Measurements from ENCODE around the gene CERKL.

CERKL gene

DNA sequence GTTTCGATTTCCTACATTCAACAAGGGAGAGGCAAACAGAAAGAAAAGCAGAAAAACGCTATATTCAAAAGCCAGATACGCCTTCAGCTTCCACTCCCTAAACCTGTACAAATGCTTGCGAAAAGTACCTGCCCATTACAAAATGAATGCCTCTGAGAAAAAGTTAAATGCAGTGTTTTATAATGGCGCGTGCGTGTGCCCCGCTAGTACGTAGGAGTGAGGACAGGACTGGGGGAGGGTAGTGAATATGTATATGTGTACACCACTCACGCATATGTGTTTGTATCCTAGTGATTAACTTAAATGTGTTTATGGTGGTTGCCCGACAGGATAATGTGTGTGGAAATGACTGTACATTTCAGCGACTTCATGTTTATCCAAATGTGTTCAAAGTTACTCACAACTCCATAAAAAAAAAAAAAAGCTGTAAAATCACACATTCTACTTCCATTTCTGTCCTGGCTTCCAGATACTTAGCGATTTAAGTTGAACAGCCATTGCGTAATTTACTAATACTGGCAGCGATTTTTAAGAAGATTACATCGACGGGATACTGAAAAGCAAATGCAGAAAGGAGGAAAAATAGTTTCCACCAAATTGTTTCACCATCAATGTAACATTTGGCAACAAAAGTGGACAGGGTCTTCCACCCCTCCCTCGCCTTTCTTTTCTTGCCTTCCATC, 22.1 kb upstream of the CERKL start:
- no peak for DNase-seq (ENCODE audit: low read depth, low spot score)

DNA sequence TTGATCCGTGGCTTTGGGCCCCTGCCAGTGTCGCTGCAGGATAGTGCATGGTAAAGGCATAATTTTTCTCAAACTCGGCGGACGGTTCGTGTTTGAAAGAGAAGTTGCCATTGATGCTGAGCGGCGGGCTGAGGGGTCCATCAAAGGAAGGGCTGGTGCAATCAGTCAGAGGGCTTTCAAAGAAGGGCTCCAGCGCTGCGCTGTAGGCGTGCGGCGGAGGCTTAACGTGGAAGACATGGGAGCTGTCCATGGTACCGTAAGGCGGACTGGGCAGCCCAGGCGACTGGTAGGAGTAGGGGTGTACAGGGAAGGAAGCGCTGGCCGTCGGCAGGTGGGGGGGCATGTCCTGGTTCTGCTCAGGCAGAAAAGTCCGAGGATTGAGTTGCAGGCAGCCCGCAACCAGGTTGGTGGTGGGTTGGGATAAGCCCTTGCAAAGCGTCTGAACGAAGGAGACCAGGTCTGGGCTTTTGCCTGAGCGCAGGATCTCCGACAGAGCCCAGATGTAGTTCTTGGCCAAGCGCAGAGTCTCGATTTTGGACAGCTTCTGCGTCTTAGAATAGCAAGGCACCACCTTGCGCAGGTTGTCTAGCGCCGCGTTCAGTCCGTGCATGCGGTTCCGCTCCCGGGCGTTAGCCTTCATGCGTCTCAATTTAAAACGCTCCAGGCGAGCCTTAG, 21.1 kb upstream of the CERKL start:
- peak; percentile 5 for DNase-seq (ENCODE audit: low read depth, low spot score)
- no peak overlapping the region for H3K27ac ChIP-seq

More for the DNA sequence above, 22.1 kb upstream of the CERKL start:
- no peak overlapping the region for H3K27ac ChIP-seq

DNA sequence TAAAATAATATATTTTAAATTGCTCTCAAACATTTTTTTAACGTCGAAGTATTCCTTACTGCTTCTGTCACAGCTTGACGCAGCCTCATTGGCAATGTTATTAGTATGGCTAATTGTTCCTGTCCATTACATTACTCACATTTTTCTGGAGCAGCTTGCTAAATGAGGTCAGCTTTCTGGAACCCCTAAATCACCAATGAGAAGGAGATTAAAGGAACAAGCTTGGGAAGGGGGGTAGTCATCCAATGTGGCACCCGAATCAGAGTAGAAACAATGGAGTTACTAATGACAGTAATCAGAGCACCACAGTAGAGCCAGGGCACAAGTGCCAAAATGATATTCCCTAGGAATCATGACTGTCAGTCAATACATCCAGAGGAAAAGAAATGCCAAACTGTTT, 18.3 kb upstream of the CERKL start:
- DNase-seq (ENCODE audit: low read depth, low spot score) = no peak
- no peak overlapping the region for H3K27ac ChIP-seq

DNA sequence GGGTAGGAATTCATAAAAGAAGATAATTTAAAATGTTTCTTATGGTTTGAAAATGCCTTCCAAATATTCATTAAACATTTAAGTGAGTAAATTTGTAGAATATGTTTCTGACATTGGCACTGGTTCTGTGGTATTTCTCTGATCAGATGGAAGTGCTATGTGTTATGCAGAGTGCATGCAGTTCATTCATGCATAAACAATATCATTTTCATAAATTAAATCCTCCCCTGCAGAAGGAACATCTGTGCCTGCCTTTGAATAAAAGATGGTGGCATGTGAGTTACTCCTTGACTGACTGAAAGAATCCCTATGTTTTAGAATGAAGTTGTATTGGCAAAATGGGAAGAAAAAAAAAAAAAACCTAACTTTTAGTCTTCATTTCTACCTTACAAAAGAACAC, 17.6 kb upstream of the CERKL start:
- H3K27ac ChIP-seq = no peak overlapping the region
- DNase-seq (ENCODE audit: low read depth, low spot score) = no peak

DNA sequence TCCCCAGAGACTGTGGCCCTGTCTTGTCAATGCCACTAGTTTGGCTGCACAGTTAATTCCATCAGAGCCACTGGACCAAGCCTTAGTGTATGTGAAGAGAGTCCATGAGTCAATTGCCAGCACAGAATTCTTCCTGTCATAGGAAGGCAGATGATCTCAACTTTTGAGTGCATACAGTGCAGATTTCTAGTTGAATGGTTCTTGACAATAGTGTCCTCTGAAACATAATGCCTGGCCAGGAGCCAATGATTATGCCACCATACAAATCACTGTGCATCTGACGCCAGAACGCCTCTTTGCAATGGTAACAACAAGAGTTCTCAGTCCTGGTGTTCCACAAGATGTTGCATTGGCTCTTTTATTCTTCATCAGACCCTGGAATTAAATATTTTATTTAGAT, 16.3 kb upstream of the CERKL start:
- no peak overlapping the region for H3K27ac ChIP-seq
- DNase-seq (ENCODE audit: low read depth, low spot score) = no peak

DNA sequence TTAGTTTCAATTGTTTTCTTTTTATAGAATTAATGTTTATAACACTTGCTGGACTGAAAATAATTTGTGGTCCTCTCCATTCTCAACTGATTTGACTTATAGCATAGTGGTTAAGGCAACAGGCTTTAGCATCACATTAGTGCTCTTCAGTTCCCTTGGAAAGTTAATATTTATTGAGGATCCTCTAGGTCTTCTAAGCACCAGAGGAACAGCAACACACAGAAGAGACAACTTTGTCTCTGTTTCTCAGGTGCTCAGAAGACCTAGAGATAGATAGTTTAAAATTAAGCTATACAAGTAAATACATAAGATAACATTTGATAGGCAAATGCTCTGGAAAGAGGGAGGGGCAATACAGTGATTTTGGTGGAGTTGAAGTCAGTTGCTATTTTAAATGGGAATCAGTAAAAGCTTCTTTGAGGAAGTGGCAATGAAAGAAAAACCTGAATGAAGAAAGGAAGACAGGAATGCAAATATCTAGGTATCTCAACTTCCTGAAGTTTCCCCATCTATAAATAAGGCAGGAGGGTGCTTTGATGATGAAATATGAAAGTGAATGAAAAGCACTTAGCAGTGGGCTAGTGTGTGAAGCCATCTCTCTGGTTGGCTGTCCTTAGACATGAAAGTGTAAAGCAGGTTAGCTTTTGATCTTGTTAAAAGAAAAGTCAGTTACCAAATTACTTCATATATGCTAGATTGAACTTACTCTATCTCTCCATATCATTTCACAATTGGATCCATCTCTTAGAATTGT, 15.5 kb upstream of the CERKL start:
- H3K27ac ChIP-seq = no peak overlapping the region
- DNase-seq (ENCODE audit: low read depth, low spot score) = no peak

DNA sequence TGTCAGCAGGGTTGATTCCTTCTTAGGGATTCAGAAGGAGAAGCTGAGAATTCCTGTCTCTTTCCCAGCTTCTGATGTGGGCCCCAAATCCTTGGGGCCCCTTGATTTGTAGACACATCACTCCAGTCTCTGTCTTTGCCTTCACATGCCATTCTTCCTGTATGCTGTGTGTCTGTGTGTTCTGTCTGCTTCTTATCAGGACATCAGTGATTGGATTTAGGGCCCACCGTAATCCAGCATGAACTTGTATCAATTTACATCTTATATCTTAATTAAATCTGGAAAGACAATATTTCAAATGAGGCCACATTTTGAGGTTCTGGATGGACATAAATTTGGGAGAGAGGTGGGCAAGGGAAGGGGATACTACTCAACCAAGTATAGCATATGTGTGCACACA, 13.7 kb upstream of the CERKL start:
- no peak for DNase-seq (ENCODE audit: low read depth, low spot score)
- H3K27ac ChIP-seq = no peak overlapping the region

DNA sequence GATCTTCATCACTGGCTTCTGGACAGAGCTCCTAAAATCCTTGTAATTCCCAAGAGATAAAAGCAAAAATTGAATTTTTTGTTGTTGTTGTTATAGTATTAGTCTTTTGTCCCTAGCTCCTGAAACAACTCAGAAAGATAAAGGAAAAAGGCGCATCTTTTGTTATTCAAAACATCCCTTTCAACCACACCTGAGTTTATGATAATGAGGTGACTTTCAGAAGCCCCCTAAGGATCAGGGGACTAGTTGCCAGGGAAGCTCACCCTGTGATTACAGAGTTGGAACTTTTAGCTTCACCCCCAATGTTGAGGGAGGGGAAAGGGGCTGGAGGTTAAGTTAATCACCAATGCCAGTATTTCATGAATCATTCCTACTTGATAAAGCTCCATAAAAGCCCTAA, 10.3 kb upstream of the CERKL start:
- H3K27ac ChIP-seq = no peak overlapping the region
- DNase-seq (ENCODE audit: low read depth, low spot score) = no peak

DNA sequence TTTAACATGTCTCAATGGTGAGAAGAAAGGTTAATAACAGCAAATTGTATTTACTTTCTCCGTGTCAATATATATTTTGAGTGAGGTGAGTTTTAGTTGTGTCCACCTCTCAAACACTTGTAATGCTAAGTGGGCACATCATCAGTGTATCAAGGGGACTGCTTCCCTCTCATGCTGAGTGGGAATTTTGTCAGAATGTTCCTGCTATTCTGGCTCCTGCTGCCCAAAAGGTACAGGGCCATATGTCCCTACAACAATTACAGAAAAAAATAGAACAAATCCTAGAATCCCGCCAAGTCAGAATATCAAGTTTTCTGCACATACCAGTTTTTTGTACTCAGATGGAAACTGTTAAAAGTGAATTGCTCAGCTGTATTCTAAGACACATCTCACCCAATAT, 5.4 kb upstream of the CERKL start:
- no peak overlapping the region for H3K27ac ChIP-seq
- no peak for DNase-seq (ENCODE audit: low read depth, low spot score)

DNA sequence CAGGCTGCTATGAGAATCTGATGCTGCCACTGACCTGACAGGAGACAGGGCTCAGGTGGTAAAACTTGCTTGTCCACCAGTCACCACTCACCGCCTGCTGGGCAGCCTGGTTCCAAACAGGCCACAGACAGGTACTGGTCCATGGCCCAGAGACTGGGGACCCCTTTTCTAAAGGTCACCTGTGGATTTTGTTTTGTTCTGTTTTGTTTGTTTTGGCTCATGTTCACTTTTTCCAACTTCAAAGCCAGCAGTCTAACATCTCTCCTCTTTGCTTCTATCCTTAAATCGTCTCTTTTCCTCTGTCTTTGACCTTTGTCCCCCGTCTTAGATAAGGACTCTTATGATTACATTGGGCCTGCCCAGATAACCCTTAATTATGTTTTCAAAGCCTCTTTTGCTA, 3.3 kb upstream of the CERKL start:
- no peak for DNase-seq (ENCODE audit: low read depth, low spot score)
- no peak overlapping the region for H3K27ac ChIP-seq

DNA sequence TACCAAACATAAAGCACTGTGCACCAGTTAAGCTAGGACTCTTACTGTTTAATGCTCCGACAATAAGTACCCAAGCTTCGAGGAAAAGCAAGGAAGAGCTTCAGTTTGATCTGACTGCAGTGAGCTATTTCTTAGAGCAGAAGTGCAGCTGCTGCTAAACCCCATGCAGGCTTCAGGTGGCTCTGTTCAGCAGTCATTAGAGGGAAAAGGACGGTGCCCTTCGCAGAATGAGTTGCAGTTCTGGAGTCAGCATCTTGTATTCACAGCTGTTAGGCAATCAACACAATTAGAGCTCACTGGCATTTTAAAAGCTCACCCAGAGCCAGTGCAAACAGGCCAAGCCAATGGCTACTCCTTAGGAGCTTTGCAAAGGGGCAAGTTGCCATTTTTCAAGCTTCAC, 1.5 kb upstream of the CERKL start:
- DNase-seq (ENCODE audit: low read depth, low spot score) = no peak
- H3K27ac ChIP-seq = no peak overlapping the region

DNA sequence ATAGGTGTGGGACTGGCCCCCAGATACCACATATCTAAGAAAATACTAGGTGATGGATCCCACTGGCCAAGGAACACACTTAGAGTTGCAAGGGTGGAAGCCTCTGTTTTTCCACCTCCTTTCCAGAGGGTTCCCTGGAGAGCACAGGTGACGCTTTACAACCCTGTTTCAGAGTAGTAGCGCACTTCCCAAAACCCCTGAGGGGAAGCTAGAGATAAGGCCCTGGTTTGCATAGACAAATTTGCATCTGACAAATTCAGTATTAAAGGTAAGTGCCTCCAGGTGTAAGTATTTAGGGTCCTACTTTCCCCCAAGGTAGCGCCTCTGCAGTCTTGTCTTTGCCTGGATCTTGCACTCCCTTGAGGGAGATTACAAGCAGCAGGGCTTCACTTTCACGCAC, 474 bp upstream of the CERKL start:
- no peak for DNase-seq (ENCODE audit: low read depth, low spot score)
- H3K27ac ChIP-seq = no peak overlapping the region

DNA sequence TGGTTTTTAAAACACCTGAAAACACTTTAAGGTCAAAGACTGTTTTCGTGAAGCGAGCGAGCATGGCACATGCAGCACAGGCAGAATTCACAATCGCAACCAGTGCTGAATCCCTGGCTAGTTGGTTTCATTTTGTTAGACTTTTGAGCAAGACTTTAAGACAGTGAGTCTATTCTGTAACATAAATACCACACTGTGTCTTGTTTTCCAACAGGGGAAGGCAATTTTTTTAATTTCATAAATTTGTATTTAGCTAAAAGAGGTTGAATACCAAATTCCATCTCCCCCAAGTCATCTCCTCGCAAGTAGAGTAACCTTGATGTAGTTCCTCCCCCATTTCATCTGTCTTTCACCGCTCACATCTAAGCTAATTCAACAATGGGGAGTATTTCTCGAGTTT, 1.4 kb downstream of the CERKL start:
- DNase-seq (ENCODE audit: low read depth, low spot score) = no peak
- no peak overlapping the region for H3K27ac ChIP-seq

DNA sequence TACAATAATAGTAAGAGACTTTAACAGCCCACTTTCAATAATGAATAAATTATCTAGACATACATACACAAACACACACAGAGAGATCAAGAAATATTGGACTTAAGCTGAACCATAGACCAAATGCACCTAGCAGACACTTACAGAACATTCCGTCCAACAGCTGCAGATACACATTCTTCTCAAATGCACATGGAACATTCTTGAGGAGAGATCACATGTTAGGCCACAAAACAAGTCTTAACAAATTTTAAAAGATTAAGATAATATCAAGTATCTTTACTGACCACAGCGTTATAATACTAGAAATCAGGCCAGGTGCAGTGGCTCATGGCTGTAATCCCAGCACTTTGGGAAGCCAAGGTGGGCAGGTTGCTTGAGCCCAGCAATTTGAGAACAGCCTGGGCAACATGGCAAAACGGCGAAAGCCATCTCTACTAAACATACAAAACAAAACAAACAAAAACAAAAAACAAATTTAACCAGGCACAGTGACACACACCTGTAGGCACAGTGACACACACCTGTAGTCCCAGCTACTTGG, 7.4 kb downstream of the CERKL start:
- DNase-seq (ENCODE audit: low read depth, low spot score) = no peak
- H3K27ac ChIP-seq = no peak overlapping the region

DNA sequence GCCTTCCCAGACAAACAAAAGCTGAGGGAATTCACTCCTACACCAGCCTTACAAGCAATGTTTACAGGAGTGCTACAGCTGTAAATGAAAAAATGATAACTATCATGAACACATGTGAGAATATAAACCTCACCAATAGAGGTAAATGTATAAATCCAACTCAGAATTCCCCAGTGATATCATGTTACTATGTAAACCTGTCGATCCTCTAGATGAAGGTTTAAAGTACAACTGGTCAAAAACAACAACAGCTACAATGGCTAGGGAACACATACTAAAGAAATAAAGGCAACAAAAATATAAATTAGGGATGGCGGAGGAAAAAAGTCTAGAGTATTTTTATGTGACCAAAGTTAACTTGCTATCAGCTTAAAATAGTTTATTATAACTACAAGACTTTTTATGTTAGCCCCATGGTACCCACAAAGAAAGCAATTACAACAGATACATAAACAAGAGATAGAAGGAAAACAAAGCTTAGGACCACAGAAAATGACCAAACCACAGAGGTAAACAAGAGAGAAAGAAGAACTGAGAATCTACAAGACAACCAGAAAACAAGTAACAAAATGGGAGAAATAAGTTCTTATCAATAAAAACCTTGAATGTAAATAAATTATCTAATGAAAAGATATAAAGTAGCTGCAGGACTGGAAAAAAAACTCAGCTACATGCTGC, 8.3 kb downstream of the CERKL start:
- no peak for DNase-seq (ENCODE audit: low read depth, low spot score)

DNA sequence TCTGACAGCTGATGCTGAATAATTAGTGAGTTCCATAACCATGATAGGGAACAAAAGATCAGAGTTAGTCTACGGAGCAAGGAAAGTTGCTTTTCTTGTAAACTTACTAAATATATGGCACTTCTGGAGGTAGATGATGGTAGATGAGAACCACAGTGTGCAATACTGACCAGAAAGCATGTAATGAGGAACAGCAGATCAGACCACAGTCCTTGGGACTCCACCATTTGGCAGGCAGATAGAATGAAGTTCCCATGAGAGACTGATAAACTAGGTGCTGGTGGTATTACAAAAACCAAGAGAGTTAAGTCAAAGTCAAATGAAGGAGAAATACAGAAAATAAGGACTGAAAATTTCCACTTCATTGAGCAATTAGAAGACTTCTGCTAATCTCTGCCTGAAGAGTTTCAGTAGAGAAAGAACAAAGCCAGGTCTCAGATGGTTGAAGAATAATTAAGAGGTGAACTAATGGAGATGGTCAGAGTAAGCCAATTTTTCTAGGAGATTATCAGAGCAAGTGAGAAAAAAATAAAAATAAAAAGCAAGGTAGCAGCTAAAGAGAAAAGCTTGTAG, 10.4 kb downstream of the CERKL start:
- DNase-seq (ENCODE audit: low read depth, low spot score) = no peak
- no peak overlapping the region for H3K27ac ChIP-seq

More for the DNA sequence above, 8.3 kb downstream of the CERKL start:
- H3K27ac ChIP-seq = no peak overlapping the region

DNA sequence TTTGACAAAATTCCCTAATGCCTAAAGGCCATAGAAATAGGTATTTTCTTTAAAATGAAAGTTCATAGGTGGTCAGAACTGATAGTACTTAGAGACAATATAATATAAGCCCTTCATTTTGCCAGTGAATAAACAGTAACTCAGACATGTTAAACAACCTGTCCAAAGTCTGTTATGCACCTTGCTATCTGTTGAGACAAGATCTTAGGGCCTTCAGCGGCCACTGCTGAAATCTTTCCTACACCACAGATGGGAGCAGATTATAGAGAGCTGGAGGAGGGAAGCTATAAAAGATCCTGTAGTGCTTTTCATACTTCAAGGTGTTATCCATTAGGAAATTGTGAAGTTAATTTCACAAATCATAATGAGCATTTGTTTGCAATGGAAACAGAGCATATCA, 13.8 kb downstream of the CERKL start:
- no peak for DNase-seq (ENCODE audit: low read depth, low spot score)
- H3K27ac ChIP-seq = no peak overlapping the region

DNA sequence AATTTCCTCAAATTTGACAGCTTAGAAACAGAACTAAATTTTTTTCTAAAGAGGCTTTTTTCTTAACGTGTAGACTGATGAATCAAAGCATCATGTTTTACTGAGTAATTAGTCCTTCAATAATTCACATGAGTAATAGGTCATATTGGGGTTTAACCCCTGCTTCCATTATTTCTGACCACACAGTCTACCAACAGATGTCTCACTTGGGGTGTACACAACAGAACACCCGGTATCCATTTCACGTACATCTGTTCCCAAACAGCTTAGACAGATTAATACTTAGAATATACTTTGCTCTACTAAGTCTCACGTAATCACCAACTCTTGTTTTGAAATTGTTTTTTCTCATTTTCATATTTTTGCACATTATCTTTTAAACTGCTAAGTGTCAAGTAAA, 14.8 kb downstream of the CERKL start:
- no peak overlapping the region for H3K27ac ChIP-seq
- DNase-seq (ENCODE audit: low read depth, low spot score) = no peak

DNA sequence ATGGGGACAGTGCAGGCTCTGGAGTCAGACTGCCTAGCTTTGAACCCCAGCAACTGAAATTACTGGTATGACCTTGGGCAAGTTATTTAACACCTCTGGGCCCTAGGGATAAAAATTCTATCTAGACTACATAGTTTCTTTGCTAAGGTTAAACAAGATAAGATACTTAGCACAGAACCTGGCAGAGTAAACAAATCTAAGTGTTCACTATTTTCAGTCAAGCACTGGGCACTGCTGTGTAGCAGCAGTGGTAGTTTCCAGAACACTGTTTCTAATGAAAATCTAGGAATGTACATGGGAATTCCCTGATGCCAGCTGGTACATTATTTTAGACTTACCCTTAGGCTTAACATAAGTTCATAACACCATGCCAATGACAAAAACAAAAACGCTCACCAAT, 17.2 kb downstream of the CERKL start:
- no peak overlapping the region for H3K27ac ChIP-seq
- no peak for DNase-seq (ENCODE audit: low read depth, low spot score)

DNA sequence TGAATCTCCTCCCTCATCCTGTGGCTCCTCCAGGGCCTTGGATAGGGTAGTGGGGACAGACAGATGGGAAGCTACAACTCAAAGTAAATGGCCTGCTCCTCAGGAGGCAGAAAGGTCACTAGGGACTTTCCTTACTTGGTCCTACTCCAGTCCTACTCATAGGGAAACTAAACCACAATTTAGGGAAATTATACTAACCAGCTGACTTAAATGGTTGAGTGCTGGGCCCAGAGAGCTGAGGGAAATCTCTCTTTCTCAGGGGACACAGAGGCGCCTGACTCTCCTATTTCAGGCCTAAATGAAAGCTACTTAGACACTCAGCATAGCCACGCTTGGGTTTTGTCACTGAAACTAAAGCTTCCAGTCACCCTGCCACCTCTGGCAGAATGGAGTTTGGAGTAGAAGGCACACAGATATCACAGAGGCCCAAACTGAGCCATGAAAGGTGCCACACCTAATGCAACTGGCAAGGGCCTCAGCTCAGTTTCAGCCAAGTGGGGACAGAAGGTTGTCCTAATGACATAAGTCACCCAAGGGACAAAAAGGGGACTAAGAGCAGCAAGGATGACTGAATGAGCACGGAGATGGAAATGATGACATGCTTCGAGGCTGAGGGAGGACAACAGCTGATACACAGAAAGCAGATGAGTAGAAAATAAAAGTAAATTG, 24.0 kb downstream of the CERKL start:
- no peak for DNase-seq (ENCODE audit: low read depth, low spot score)
- no peak overlapping the region for H3K27ac ChIP-seq
